ENCODE data around the gene MYPOP. TPM values are rescaled to one million over a fixed set of nuclear protein-coding genes. Genes with fewer than 3 reads are reported as not detected.

Gene MYPOP
- total RNA-seq, 1 experiment from 2014 or later, result 10.8 TPM

- no TSS peak for BruUV-seq (replicated peaks)
- intact Hi-C loops (cut with micrococcal nuclease), result loop anchor here (1.0 to 2.0 kb wide), 2 partner anchors 17 to 22 kb away; partner anchors contain the start of genes MYPOP and SYMPK
- peak; percentile 84 for DNase-seq (ENCODE audit: low read depth, low spot score)
- Histone ChIP-seq H2AFZ (ENCODE audit: low read depth, low read length, poor library complexity, severe bottlenecking) (peak within 1 kb of the TSS; percentile 44), H3K9me2 (ENCODE audit: insufficient read depth) (no peaks in the 10 kb centered on the region), H3K4me3 (replicated peaks in 1 of 2; ENCODE audit: low read depth in 1 of 2, low read length in 2 of 2) (peak within 1 kb of the TSS; percentile 71 to 75), H3K9ac (ENCODE audit: low read length) (peak within 1 kb of the TSS; percentile 82), H3K36me3 (ENCODE audit: control insufficient read depth in 1 of 2, insufficient read depth in 2 of 2, low read length in 2 of 2) (no peaks in the 10 kb centered on the region), H3K27me3 (ENCODE audit: insufficient read depth, low read length) (no peaks in the 10 kb centered on the region), H3K4me2 (ENCODE audit: low read length) (peak within 1 kb of the TSS; percentile 89), H3K4me1 (ENCODE audit: control insufficient read depth in 1 of 2, insufficient read depth in 2 of 2, low read length in 2 of 2) (peaks cover 21 to 47% of the 10 kb centered on the region in 2 experiments), H3K9me3 (ENCODE audit: control insufficient read depth in 1 of 2, insufficient read depth in 1 of 2, low read depth in 1 of 2, low read length in 2 of 2) (no peaks in the 10 kb centered on the region), H3K79me2 (ENCODE audit: insufficient read depth, low read length) (peaks cover 15% of the 10 kb centered on the region), H4K20me1 (ENCODE audit: insufficient read depth) (no peaks in the 10 kb centered on the region), H3K27ac (ENCODE audit: low read depth, low read length) (peak within 1 kb of the TSS; percentile 91)
- POLR2A ChIA-PET, result interaction anchor here (0.7 to 1.2 kb wide), 7 partner anchors 16 to 113 kb away, joined by 3 to 13 read pairs (median 5); partner anchors contain the start of genes CCDC61, FOXA3, MYPOP and SYMPK
- no peak for TF ChIP-seq EZH2phosphoT487 (IDR thresholded peaks at IDR 0.05; ENCODE audit: borderline replicate concordance)
- peak; percentile 71 for TF ChIP-seq POLR2AphosphoS5 (IDR thresholded peaks at IDR 0.05; ENCODE audit: low read depth, low read length)
- peak; percentile 44 for TF ChIP-seq TCF7L2 (IDR thresholded peaks at IDR 0.05; ENCODE audit: borderline replicate concordance, extremely low read depth, insufficient read depth, insufficient read length)
- peak; percentile 50 for TF ChIP-seq YY1 (IDR thresholded peaks at IDR 0.05; ENCODE audit: extremely low read depth, insufficient replicate concordance, low read depth, low read length)
- peak; percentile 56 for TF ChIP-seq SP1 (IDR thresholded peaks at IDR 0.05; ENCODE audit: low read depth)
- peak; percentile 91 for TF ChIP-seq ZFX (IDR thresholded peaks at IDR 0.05)
- peak; percentile 47; the same call in 1 of the 2 replicates for TF ChIP-seq MAX (IDR thresholded peaks at IDR 0.05)
- TF ChIP-seq EGR1 (IDR thresholded peaks at IDR 0.05; ENCODE audit: low read depth), result no peak
- CTCF ChIA-PET, result interaction anchor here (0.9 to 2.4 kb wide), 7 partner anchors 15 to 192 kb away, joined by 3 to 28 read pairs (median 5); partner anchors contain the start of genes FOXA3, MYPOP and SYMPK
- ATAC-seq, result peak; percentile 66
- RAD21 ChIA-PET (ENCODE audit: low non-redundant PET in 1 of 2, low total read pairs in 2 of 2, uncharacterized antibody in 2 of 2, unreplicated experiment in 2 of 2), result interaction anchor here in 1 of 2 experiments (1.2 kb wide), 1 partner anchor 22 kb away, joined by 6 read pairs; the partner anchor contains the start of gene FOXA3
Measured at GRCh38 chr19:45885556-45886426, 16.6 kb downstream of the MYPOP start, which contains the start of gene IRF2BP1. IRF2BP1 (minus strand) TSS chr19:45886141; CDS start chr19:45885774, 367 bp downstream.
